Effector memory CD4-positive, alpha-beta T cell (primary cell): ENCODE measurements around the gene STRIP2.
"Not testable (repeated sequence)": the region's sequence is repeated elsewhere in the genome, so short reads cannot be mapped to it uniquely, and the experiment has no call there.

ENCODE experiments used
- DNase-seq, 3 donors: peaks; one replicate each; pipeline ENCODE4 v3.0.0-alpha.2; 2020
- H3K27ac ChIP-seq: 2 replicates; pipeline ENCODE4 v1.7.0; 2013; ENCODE audit warnings: mild to moderate bottlenecking, low read length, moderate library complexity; ENCODE audit not compliant: insufficient read depth, poor library complexity, severe bottlenecking
- H3K27me3 ChIP-seq: replicated peaks from 2 replicates; pipeline ENCODE4 v1.7.0; 2013; ENCODE audit warnings: mild to moderate bottlenecking, low read length; ENCODE audit not compliant: insufficient read depth, control insufficient read depth, poor library complexity, severe bottlenecking
- H3K36me3 ChIP-seq: 2 replicates; pipeline ENCODE4 v1.7.0; 2013; ENCODE audit warnings: mild to moderate bottlenecking, low read length, moderate library complexity; ENCODE audit not compliant: control insufficient read depth, insufficient read depth
- H3K4me1 ChIP-seq: 2 replicates; pipeline ENCODE4 v1.7.0; 2013; ENCODE audit warnings: low read length, mild to moderate bottlenecking; ENCODE audit not compliant: control insufficient read depth, insufficient read depth, poor library complexity, severe bottlenecking
- H3K4me3 ChIP-seq: 2 replicates; pipeline ENCODE4 v1.7.0; 2013; ENCODE audit warnings: low read length, low read depth, mild to moderate bottlenecking; ENCODE audit not compliant: insufficient read depth, poor library complexity, severe bottlenecking
- H3K9me3 ChIP-seq: 2 replicates; pipeline ENCODE4 v1.7.0; 2013; ENCODE audit warnings: mild to moderate bottlenecking, low read length, moderate library complexity; ENCODE audit not compliant: control insufficient read depth

STRIP2 gene

DNA sequence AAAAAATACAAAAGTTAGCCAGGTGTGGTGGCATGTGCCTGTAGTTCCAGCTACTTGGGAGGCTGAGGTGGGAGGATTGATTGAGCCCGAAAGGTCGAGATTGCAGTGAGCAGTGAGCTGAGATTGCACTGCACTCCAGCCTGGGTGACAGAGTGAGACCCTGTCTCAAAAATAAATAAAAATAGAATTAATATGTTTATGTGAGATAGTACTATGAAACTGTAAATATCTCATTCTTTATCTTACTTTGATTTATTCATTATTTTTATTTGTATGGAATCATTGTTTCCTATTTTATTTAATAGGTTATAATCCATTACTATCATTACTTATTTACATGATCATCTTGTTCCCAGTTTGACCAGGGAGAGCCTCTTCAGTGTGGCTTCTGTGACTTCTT is 41.0 kb upstream of the STRIP2 start:
- H3K4me1 ChIP-seq, result no peaks in the 10 kb centered on the region
- H3K27ac ChIP-seq, result no peak overlapping the region
- no peaks in the 10 kb centered on the region for H3K27me3 ChIP-seq
- H3K9me3 ChIP-seq, result no peaks in the 10 kb centered on the region
- H3K4me3 ChIP-seq, result no peak overlapping the region
- DNase-seq, result no peak
- H3K36me3 ChIP-seq, result peaks cover 23% of the 10 kb centered on the region

DNA sequence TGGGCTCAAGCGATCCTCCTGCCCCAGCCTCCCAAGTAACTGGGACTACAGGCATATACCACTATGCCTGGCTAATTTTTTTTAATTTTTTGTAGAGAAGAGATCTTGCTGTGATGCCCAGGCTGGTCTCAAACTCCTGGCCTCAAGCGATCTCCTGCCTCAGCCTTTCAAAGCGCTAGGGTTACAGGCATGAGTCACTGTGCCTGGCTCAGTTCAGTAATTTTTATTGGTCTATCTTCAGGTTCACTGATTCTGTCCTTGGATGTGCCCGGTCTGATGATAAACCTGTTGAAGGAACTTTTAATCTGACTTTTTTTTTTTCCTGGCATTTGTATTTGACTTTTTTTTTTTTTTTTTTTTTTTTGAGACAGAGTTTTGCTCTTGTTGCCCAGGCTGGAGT is 40.1 kb upstream of the STRIP2 start:
- Histone ChIP-seq H3K36me3 (peaks cover 17% of the 10 kb centered on the region), H3K27me3 (no peaks in the 10 kb centered on the region), H3K4me1 (no peaks in the 10 kb centered on the region), H3K9me3 (no peaks in the 10 kb centered on the region), H3K27ac (no peak overlapping the region), H3K4me3 (no peak overlapping the region)
- DNase-seq, result no peak

DNA sequence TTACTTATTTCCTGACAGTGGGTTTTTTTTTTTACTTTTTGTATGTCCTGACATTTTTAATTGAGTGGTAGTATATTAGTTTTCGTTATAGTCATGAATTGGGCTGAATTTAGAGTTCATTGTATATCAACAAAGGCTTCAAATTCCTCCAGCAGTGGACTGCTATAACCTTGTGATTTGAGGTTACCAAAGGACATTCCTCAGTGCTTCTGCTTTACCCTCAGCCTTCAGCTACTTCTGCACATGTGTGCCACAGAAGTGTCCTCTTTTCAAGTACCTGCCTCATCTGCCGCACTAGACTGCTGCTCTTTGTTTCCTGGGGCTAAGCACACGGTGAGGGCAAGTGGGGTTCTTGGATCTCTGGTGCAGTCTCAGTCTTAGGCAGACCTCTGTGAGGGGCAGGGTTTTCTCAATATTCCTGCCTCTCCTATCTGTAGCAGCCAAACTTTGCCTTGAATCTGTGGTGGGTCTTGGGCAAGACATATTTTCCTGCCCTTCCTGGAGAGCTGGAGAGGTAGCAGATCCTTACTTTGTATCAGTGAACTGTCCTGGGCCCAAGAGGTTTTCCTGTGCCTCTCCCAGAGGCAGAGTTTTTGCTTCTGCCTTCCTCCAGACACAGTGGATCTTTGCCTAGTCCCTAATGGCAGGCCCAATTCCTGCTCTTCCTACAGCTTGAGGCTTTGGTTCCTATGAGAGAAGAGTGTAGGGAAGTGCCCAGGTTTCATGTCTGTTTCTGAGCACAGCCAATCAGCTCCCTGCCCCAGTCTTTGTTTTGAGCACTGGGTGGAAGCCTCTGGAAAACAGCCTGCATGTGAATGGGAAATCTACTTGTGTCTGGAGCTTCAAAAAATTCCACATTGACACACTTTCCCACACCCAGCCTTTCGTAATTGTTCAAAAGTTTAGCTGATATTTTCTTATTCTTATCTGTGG is 39.0 kb upstream of the STRIP2 start:
- H3K27me3 ChIP-seq, result no peaks in the 10 kb centered on the region
- H3K27ac ChIP-seq, result no peak overlapping the region
- H3K4me3 ChIP-seq, result no peak overlapping the region
- H3K36me3 ChIP-seq, result peaks cover 13% of the 10 kb centered on the region
- no peaks in the 10 kb centered on the region for H3K4me1 ChIP-seq
- DNase-seq, result no peak
- no peaks in the 10 kb centered on the region for H3K9me3 ChIP-seq

DNA sequence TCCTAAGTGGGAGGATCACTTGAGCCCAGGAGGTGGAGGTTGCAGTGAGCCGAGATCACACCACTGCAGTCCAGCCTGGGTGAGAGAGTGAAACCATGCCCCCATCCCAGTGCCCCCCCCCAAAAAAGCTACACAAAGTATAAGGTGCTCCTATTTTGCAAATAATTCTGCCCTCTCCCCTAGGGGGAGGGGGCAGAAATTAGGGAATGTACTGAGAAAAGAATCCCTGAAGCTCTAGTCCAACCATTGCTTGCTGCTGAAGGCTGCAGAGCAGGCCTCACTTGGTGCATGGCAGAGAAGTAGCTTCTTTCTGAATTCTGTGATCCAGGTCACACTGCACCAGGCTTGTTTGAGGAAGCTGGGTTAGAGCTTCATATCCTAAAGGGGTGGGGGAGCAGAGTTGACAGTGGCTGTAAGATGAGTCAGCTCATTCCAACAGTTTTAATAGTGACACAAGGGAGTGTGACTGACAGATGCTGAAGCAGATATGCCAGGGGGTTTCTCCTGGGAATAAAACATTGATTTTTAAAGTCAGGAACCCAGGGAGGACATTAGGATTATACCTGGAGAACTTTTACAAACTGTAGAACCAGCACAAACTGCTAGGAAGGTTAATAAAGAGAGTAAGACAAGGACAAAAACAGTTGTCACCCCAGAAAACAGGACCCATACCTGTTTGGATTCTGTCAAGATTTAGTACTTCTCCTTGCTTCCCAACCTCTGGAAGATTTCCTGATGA is 32.8 kb upstream of the STRIP2 start:
- Histone ChIP-seq H3K4me3 (no peak overlapping the region), H3K9me3 (no peaks in the 10 kb centered on the region), H3K27ac (no peak overlapping the region), H3K4me1 (no peaks in the 10 kb centered on the region), H3K27me3 (no peaks in the 10 kb centered on the region), H3K36me3 (peaks cover 21% of the 10 kb centered on the region)
- DNase-seq, result no peak

DNA sequence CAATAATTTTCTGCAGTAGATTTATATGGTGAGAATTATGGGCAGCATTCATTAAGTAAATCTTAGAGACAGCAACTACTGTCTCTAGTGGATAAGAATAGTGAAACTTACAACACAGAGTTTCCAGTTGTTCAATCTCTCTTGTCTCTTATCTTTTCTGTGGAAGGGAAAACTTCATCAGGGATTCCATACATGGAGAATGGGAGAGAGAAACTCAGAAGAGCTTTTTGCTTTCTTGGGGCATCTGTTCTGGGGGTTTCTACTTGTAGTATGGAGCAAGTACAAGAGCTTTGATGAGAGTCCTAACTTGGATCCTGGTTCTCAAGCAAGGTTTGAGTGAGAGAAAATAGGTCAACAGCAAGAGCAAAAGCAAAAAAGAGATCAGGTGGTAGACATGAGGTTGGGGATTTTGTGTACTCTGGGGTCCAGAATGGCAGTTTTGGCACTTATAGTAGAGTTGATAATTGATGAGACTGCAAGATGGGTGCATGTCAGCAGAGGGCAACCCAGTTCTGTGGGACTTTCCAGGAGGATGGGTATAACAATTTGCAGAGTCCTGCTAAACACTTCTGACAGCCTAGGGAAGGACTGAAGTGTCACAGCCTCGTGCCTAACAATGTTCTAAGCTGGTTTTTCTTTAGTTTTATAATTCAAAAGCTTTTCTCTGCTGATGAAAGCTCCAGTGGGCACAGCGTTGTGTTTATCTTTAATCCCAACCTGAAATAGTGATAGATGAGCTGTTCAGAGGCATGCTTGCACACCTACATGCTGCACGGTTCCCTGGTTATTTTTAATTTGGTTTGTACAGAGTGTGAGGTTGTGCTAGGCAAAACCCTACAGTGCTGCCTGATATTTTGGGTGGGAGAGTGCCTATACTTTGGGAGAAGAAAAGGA is 32.0 kb upstream of the STRIP2 start:
- no peaks in the 10 kb centered on the region for H3K9me3 ChIP-seq

DNA sequence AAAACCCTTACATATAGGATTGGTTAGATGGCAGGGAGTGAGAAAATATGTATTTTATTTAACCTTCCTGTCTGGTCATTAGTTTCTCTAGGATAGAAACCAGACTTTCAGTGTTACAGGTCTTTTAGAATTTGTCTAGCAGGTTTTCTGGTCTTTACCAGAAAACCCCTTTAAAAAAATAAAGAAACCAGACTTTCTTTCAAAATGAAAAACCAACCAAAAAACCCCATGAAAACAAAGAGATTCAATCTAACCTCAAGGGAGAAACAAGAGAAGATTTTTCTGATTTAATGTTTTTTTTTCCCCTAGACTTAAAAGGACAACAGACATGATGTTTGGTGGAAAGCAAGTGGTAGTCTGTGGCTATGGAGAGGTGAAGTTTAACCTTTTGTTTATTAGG is 28.7 kb upstream of the STRIP2 start:
- H3K27ac ChIP-seq, result no peak overlapping the region
- H3K4me3 ChIP-seq, result no peak overlapping the region
- H3K9me3 ChIP-seq, result no peaks in the 10 kb centered on the region
- no peak for DNase-seq
- no peaks in the 10 kb centered on the region for H3K27me3 ChIP-seq
- H3K4me1 ChIP-seq, result no peaks in the 10 kb centered on the region
- H3K36me3 ChIP-seq, result peaks cover 10% of the 10 kb centered on the region

More for the DNA sequence above, 32.0 kb upstream of the STRIP2 start:
- Histone ChIP-seq H3K27me3 (no peaks in the 10 kb centered on the region), H3K36me3 (peaks cover 19% of the 10 kb centered on the region), H3K4me1 (no peaks in the 10 kb centered on the region), H3K4me3 (no peak overlapping the region), H3K27ac (no peak overlapping the region)
- no peak for DNase-seq

DNA sequence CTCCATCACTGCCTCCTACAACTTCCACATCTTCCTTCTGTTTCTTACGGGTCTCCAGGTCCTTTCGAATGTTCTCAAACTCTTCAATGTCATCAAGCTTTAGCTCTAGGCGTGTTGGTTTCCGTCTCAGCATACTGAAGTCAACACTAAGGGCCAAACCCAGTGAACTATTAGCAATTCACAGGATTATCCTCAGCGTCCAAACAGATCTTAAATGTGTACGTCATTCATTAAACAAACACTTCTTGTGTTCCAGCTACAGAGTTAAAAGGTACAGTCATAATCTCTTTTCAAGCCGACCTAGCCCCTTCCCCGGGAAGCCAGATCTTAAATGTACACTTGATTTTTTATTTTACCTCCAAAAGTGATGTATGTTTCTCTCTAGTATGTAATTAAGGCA is 24.0 kb upstream of the STRIP2 start:
- not testable (repeated sequence) for DNase-seq, H3K27me3 ChIP-seq, H3K4me1 ChIP-seq, H3K9me3 ChIP-seq, H3K36me3 ChIP-seq, H3K27ac ChIP-seq, H3K4me3 ChIP-seq

DNA sequence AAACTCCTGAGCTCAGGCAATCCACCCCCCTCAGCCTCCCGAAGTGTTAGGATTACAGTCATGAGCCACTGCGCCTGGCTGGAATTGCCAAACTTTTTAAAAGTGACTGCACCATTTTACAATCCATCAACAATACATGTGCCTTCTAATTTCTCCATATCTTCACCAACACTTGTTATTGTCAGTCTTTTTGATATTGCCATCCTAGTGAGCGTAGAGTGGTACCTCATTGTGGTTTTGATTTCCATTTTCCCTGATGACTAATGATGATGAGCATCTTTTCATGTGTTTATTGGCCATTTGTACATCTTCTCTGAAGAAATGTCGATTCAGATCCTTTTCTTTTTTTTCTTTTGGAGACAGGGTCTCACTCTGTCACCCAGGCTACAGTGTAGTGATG is 21.7 kb upstream of the STRIP2 start:
- H3K36me3 ChIP-seq, result peaks cover 6% of the 10 kb centered on the region
- no peaks in the 10 kb centered on the region for H3K9me3 ChIP-seq
- no peak overlapping the region for H3K4me3 ChIP-seq
- no peak overlapping the region for H3K27ac ChIP-seq
- no peaks in the 10 kb centered on the region for H3K4me1 ChIP-seq
- no peak for DNase-seq
- H3K27me3 ChIP-seq, result no peaks in the 10 kb centered on the region

DNA sequence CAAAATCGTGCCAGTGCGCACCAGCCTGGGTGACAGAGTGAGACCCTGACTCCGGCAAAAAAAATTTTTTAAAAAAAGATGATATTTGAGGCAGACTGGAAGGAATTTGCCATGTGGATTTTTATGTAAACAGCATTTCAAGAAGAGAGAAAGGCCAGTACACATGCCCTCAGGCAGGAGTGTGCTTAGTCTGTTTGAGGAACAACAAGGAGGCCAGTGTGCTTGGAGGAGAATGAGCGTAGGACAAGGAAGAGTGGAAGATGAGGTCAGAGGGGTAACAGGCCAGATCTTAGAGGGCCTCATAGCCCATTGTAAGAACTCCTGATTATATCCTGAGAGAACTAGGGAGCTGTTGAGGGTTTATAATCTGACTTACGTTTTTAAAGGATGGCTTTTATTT is 17.2 kb upstream of the STRIP2 start:
- Histone ChIP-seq H3K4me3 (no peak overlapping the region), H3K9me3 (no peaks in the 10 kb centered on the region), H3K27ac (no peak overlapping the region), H3K36me3 (peaks cover 6% of the 10 kb centered on the region), H3K27me3 (no peaks in the 10 kb centered on the region), H3K4me1 (no peaks in the 10 kb centered on the region)
- DNase-seq, result no peak
